Transverse colon (tissue), 4 donors: Measurements from ENCODE around the gene WDR27. TPM values are rescaled to one million over a fixed set of nuclear protein-coding genes. Genes with fewer than 3 reads are reported as not detected.
A peak's percentile ranks its signal among the peaks of the same experiment; 100 is the strongest.

Source experiments
- DNase-seq: peaks from one replicate; pipeline ENCODE4 v3.0.0-alpha.2; 2019
- H3K27ac ChIP-seq, 4 donors: fragments of 200-600 bp; sonication (generic); 2 replicates each; pipeline ENCODE4 v1.5.1; 2016 to 2018; ENCODE audit warnings: inconsistent platforms in 4 of 4
- H3K27me3 ChIP-seq: fragments of 200-600 bp; sonication (generic); 2 replicates; pipeline ENCODE4 v1.5.1; 2017; ENCODE audit warnings: inconsistent platforms
- H3K36me3 ChIP-seq, 4 donors: fragments of 200-600 bp; sonication (generic); 2 replicates each; pipeline ENCODE4 v1.5.1; 2017 to 2019; ENCODE audit warnings: inconsistent platforms in 4 of 4
- H3K4me1 ChIP-seq, 4 donors: fragments of 200-600 bp; sonication (generic); 2 replicates each; pipeline ENCODE4 v1.5.1; 2017 to 2020; ENCODE audit warnings: inconsistent platforms in 4 of 4
- H3K4me3 ChIP-seq, 4 donors: fragments of 200-600 bp; sonication (generic); 1 replicate in 1 of 4; 2 replicates in 3 of 4; pipeline versions ENCODE4 v1.5.1 to v1.6.1; 2017 to 2019; ENCODE audit warnings: inconsistent platforms in 4 of 4
- H3K9me3 ChIP-seq, 2 donors: fragments of 200-600 bp; sonication (generic); 2 replicates each; pipeline ENCODE4 v1.5.1; 2017 to 2019; ENCODE audit warnings: inconsistent platforms in 2 of 2
- CTCF ChIP-seq, 5 experiments: fragments of 200-600 bp in 3 of 5; fragments of 450-650 bp in 2 of 5; sonication (generic) in 3 of 5; IDR thresholded peaks; 1 replicate in 2 of 5; 2 replicates in 3 of 5; pipeline ENCODE4 v1.5.1; 2016 to 2017; ENCODE audit warnings: antibody characterized with exemption in 5 of 5, inconsistent platforms in 3 of 5, mild to moderate bottlenecking in 2 of 5, moderate library complexity in 1 of 5
- EP300 ChIP-seq: sonication (generic); formaldehyde crosslinking; IDR thresholded peaks from one replicate; pipeline ENCODE4 v1.6.1; 2017; ENCODE audit warnings: antibody characterized with exemption, low read depth
- POLR2A ChIP-seq: fragments of 450-650 bp; IDR thresholded peaks from one replicate; pipeline ENCODE4 v1.6.1; 2016; ENCODE audit warnings: antibody characterized with exemption, mild to moderate bottlenecking, moderate library complexity
- POLR2AphosphoS5 ChIP-seq, 3 donors: sonication (generic); formaldehyde crosslinking; IDR thresholded peaks; one replicate each; pipeline ENCODE4 v1.6.1; 2016; ENCODE audit warnings: antibody characterized with exemption in 3 of 3
- WGBS, 2 donors: methylation state at CpG; one replicate each; pipeline ENCODE4 v1.1.5; 2018; ENCODE audit warnings: low coverage in 1 of 2; 5-methylcytosine and 5-hydroxymethylcytosine counted together
- in situ Hi-C, 4 donors: fragments of 200-750 bp; cut with MboI; loops; one replicate each; pipeline versions ENCODE4 v1.15.0 to v1.15.1; 2017; ENCODE audit warnings: low sequenced_read_pairs in 3 of 4, low pct_ligation_motif_present in 1 of 4, low pct_unique_long_range_greater_than_20kb in 1 of 4
- intact Hi-C: fragments of 100-400 bp; cut with DNase I; formaldehyde crosslinking; loops from one replicate; pipeline ENCODE4 v1.15.1; 2023; ENCODE audit warnings: low total_unique reads
- total RNA-seq, 4 donors: library from RNA; depleted of rRNA; stranded (reverse); fragments of >200 nt; gene quantifications; one replicate each; pipeline ENCODE4 v1.1.0, GENCODE V29; 2016

The WDR27 gene
- total RNA-seq, 4 donors from 2014 or later: 44.9 to 75.0 (median 57.0) TPM

- 93% methylated on average over 25 of the region's 26 CpGs; no CpG with 5 or more reads in 1 of the 2 donors for WGBS, 2 donors
- TF ChIP-seq POLR2A (no peak), POLR2AphosphoS5 (IDR thresholded peaks at IDR 0.05) (no peak), CTCF (IDR thresholded peaks at IDR 0.05) (no peak), EP300 (no peak)
- Histone ChIP-seq H3K4me1 (peaks cover 0 to 6% (median 0%) of the 10 kb centered on the region in 4 donors), H3K9me3 (no peaks in the 10 kb centered on the region), H3K27ac (no peak overlapping the region), H3K27me3 (no peaks in the 10 kb centered on the region), H3K36me3 (peaks cover 0 to 8% (median 0%) of the 10 kb centered on the region in 4 donors), H3K4me3 (no peak overlapping the region)
- no peak for DNase-seq
- intact Hi-C loops: no loop called here
- in situ Hi-C loops: no loop called here
These were observed 41.8 kb downstream of the WDR27 start for GRCh38 chr6:169659820-169660610.

GRCh38 chr6:169657284-169657610 is 44.6 kb downstream of the WDR27 start:
- no peak overlapping the region for H3K4me3 ChIP-seq
- peaks cover 0 to 8% (median 0%) of the 10 kb centered on the region in 4 donors for H3K36me3 ChIP-seq
- in situ Hi-C loops (no loop called here), intact Hi-C loops (no loop called here)
- no peak for DNase-seq
- peaks cover 0 to 6% (median 0%) of the 10 kb centered on the region in 4 donors for H3K4me1 ChIP-seq
- no peaks in the 10 kb centered on the region for H3K9me3 ChIP-seq
- H3K27me3 ChIP-seq: no peaks in the 10 kb centered on the region
- TF ChIP-seq CTCF (IDR thresholded peaks at IDR 0.05) (no peak), POLR2A (no peak), EP300 (no peak), POLR2AphosphoS5 (IDR thresholded peaks at IDR 0.05) (no peak)
- 88 to 100% methylated on average over 1 to 13 of the region's 13 CpGs for WGBS, 2 donors
- H3K27ac ChIP-seq: no peak overlapping the region

DNA sequence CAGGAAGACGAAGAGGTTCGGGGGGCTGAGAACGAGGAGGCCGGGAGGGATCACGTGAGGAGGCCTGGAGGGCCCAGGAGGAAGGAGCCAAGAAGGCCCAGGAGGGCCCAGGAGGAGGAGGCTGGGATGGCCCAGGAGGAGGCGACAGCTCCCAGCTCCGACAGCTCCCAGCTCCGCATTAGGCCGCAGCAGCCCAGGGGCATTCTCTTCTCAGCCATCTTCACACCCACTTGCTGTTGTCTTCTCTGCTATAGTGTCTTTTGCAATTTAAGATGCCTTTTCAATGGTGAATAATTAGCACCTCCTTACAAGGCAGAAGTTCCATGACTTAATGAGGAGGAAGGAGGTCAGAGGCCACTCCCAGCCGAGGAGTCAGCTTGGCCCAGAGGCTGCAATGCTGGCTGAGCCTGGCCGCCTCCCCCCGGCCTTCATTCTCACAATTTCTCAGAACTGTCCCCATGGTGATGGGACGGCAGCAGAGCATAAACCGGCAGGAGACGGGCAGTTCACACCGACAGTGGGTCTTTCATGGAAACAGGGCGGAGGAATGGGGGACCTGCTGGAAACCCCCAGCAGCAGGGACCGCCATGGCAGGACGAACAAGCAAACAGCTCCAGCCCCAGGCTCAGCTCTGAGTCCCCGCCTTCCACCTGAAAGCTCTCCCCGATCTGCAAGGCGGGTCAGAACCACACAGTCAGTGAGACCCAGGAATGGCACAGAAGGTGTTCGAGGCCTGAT is 45.1 kb downstream of the WDR27 start:
- H3K36me3 ChIP-seq: peaks cover 0 to 8% (median 0%) of the 10 kb centered on the region in 4 donors
- H3K4me1 ChIP-seq: peaks cover 0 to 6% (median 0%) of the 10 kb centered on the region in 4 donors
- TF ChIP-seq POLR2AphosphoS5 (IDR thresholded peaks at IDR 0.05): no peak
- TF ChIP-seq POLR2A: no peak
- TF ChIP-seq CTCF (IDR thresholded peaks at IDR 0.05): no peak
- TF ChIP-seq EP300: no peak
- 96 to 100% methylated on average over 14 to 23 of the region's 23 CpGs for WGBS, 2 donors
- no peak overlapping the region for H3K27ac ChIP-seq
- in situ Hi-C loops: no loop called here
- H3K4me3 ChIP-seq: no peak overlapping the region
- H3K27me3 ChIP-seq: no peaks in the 10 kb centered on the region
- DNase-seq: no peak
- no peaks in the 10 kb centered on the region for H3K9me3 ChIP-seq
- intact Hi-C loops: no loop called here

DNA sequence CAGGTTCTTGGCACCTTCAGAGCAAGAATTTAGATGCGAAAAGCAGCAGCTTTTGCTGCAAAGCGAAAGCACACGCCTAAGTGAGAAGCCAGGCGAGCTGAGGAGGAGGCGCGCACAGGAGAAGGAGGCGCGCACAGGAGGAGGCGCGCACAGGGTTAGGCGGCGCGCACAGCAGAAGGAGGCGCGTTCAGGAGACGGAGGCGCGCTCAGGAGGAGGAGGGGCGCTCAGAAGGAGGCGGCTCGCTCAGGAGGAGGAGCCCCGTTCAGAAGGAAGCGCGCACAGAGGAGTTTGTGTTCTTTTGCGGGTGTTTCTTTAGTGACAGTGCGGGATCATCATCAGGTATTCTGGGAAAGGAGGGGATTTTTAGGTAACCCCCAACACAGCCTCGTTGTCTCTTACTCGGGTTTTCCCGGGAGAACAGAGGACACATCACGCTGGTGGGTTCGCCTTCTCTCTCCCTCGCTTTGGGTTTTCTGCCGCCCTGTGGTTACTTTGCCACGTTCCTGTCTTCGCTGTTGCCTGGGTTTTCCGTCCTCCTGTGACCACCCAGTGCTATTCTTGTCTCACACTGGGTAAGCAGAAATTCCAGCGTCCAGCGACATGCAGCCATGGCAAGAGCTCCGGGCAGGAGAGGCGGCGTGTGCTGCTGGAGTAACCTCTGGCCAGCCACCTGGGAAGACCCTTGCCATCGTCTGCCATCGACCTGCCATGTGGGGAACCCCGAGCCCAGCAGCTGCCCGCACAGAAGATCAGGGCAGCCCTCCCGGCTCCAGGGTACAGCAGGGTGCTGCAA is 47.0 kb downstream of the WDR27 start:
- Histone ChIP-seq H3K27me3 (no peaks in the 10 kb centered on the region), H3K9me3 (no peaks in the 10 kb centered on the region), H3K4me1 (peaks cover 0 to 6% (median 0%) of the 10 kb centered on the region in 4 donors), H3K36me3 (peaks cover 0 to 8% (median 0%) of the 10 kb centered on the region in 4 donors), H3K27ac (peak overlapping the region; percentile 69 to 85 (median 82)), H3K4me3 (peak overlapping the region; percentile 23 to 60 (median 34))
- 48 to 62% methylated on average over 22 to 46 of the region's 46 CpGs for WGBS, 2 donors
- peak in 2 of 3 donors; percentile 15 to 53 for TF ChIP-seq POLR2AphosphoS5 (IDR thresholded peaks at IDR 0.05)
- peak in 3 of 5 experiments; percentile 4 to 44 (median 27) for TF ChIP-seq CTCF (IDR thresholded peaks at IDR 0.05)
- TF ChIP-seq EP300: no peak
- peak; percentile 43 for TF ChIP-seq POLR2A
- in situ Hi-C loops (no loop called here), intact Hi-C loops (no loop called here)
- DNase-seq: peak; percentile 84
